Left ventricle myocardium inferior (tissue), 1 donor: ENCODE data around the gene C3orf80. TPM values are rescaled to one million over a fixed set of nuclear protein-coding genes. Genes with fewer than 3 reads are reported as not detected.

ENCODE experiments used
- DNase-seq: peaks from one replicate; pipeline ENCODE4 v3.0.0-alpha.2; 2020
- H3K27ac ChIP-seq: fragments of 200-600 bp; replicated peaks from 2 replicates; pipeline ENCODE4 v1.8.0; 2021
- H3K27me3 ChIP-seq: fragments of 200-600 bp; 2 replicates; pipeline ENCODE4 v1.8.0; 2021; ENCODE audit warnings: low read depth
- H3K36me3 ChIP-seq: fragments of 200-600 bp; 2 replicates; pipeline ENCODE4 v1.8.0; 2021
- H3K4me1 ChIP-seq: fragments of 200-600 bp; 2 replicates; pipeline ENCODE4 v1.8.0; 2021
- H3K4me3 ChIP-seq: fragments of 200-600 bp; 2 replicates; pipeline ENCODE4 v1.8.0; 2021; ENCODE audit warnings: mild to moderate bottlenecking, moderate library complexity
- H3K9me3 ChIP-seq: fragments of 200-600 bp; replicated peaks from 2 replicates; pipeline ENCODE4 v1.8.0; 2021
- intact Hi-C: fragments of 100-400 bp; cut with micrococcal nuclease; formaldehyde crosslinking; loops from one replicate; pipeline ENCODE4 v1.11.0; 2022
- total RNA-seq: library from RNA; stranded (reverse); fragmentation: NEBNext Ultra II Directional; extraction: Animal tissue kit (Norgen Biotek cat#: 25700); gene quantifications from one replicate; pipeline ENCODE4 v1.2.1, GENCODE V29; 2021
- TF ChIP-seq, protein P1 (sequence below): fragments of 200-600 bp; IDR thresholded peaks from 2 replicates; pipeline ENCODE4 v1.8.0; 2021; ENCODE audit warnings: antibody characterized with exemption, mild to moderate bottlenecking, borderline replicate concordance
- donor health status: DM: no; HTN: yes; CAD: no; lungs with severe emphysema.

Gene C3orf80
- total RNA-seq, 1 donor from 2014 or later = 0.14 TPM

DNA sequence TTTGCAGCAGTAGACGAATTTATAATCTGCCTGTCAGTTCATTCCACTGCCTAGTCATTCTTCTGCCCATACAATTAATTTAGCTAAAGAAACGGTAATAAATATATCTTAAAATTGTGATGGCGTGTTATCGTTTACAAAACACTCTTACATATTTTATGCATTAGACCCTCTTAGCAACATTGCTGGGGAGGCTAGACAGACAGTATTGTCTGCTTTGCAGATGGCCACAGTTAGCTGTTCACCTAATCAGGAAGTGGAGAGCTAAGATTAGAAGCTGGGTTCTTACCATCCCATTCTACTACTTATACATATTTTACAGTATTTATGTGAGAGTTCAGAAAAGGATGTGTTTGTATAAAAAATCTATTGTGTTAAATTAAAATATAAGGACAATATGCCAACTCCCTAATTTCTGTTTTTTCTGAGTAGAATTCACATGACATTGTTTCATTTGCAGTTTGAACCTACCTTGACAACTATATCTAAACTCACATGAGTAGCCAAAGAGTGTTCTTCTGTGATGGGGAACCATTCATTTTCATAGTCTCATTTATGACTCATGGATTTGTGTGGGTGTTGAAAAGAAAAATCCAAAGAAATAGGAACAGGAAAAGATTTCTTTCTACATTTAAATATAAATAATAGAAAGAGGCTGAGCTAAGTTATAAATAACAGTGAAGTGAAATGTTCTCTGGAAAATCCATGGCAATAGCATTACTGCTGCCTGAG lies 41.7 kb upstream of the C3orf80 start:
- Histone ChIP-seq H3K4me3 (no peak overlapping the region), H3K9me3 (peaks cover 5% of the 10 kb centered on the region), H3K27ac (no peak overlapping the region), H3K4me1 (no peaks in the 10 kb centered on the region), H3K27me3 (no peaks in the 10 kb centered on the region), H3K36me3 (no peaks in the 10 kb centered on the region)
- intact Hi-C loops = no loop called here
- TF ChIP-seq, protein P1, sequence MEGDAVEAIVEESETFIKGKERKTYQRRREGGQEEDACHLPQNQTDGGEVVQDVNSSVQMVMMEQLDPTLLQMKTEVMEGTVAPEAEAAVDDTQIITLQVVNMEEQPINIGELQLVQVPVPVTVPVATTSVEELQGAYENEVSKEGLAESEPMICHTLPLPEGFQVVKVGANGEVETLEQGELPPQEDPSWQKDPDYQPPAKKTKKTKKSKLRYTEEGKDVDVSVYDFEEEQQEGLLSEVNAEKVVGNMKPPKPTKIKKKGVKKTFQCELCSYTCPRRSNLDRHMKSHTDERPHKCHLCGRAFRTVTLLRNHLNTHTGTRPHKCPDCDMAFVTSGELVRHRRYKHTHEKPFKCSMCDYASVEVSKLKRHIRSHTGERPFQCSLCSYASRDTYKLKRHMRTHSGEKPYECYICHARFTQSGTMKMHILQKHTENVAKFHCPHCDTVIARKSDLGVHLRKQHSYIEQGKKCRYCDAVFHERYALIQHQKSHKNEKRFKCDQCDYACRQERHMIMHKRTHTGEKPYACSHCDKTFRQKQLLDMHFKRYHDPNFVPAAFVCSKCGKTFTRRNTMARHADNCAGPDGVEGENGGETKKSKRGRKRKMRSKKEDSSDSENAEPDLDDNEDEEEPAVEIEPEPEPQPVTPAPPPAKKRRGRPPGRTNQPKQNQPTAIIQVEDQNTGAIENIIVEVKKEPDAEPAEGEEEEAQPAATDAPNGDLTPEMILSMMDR = no peak
- no peak for DNase-seq

DNA sequence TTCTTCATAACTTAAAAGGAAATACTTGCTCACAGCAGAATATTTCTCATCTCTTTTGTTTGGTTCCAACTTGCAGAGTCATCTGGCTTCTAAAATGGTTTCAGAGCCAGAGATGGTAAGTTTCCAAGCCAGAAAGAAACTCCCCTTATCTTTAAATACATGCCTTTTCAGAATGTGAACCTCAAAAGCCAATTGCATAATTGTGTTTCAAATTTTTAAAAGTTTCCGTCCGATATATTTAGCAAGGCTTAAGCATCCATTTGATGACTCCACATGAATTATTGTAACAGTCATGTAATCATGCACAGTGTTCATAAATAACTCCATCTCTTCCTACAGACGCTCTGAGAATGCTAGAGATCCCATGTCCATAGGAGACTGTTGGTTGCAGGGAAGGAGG lies 40.6 kb upstream of the C3orf80 start:
- no peaks in the 10 kb centered on the region for H3K27me3 ChIP-seq
- no peak overlapping the region for H3K27ac ChIP-seq
- no peak for DNase-seq
- intact Hi-C loops = no loop called here
- no peaks in the 10 kb centered on the region for H3K36me3 ChIP-seq
- TF ChIP-seq, protein P1 = no peak
- no peaks in the 10 kb centered on the region for H3K4me1 ChIP-seq
- H3K9me3 ChIP-seq = peaks cover 5% of the 10 kb centered on the region
- H3K4me3 ChIP-seq = no peak overlapping the region

DNA sequence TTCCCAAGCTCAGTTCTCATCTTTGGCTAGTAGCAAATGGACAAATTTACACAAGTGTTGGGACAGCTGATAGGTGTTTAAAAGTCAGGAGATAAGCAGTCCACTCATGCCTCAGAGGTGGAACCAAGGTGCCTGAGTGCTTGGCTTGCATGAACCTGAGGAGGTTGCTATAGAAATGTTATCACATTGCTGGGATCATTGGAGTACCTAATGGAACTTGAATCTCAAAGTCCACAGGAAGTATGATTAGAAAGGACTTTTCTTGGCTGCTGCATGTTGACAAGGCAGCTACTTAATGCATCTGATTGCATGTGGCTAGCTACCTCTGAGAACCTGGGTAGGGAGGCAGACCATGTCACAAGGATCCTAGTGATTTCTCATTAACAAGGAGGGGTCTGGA lies 39.5 kb upstream of the C3orf80 start:
- H3K27me3 ChIP-seq = no peaks in the 10 kb centered on the region
- TF ChIP-seq, protein P1 = no peak
- H3K4me1 ChIP-seq = no peaks in the 10 kb centered on the region
- intact Hi-C loops = no loop called here
- H3K9me3 ChIP-seq = peaks cover 5% of the 10 kb centered on the region
- no peaks in the 10 kb centered on the region for H3K36me3 ChIP-seq
- H3K4me3 ChIP-seq = no peak overlapping the region
- no peak overlapping the region for H3K27ac ChIP-seq
- DNase-seq = no peak

DNA sequence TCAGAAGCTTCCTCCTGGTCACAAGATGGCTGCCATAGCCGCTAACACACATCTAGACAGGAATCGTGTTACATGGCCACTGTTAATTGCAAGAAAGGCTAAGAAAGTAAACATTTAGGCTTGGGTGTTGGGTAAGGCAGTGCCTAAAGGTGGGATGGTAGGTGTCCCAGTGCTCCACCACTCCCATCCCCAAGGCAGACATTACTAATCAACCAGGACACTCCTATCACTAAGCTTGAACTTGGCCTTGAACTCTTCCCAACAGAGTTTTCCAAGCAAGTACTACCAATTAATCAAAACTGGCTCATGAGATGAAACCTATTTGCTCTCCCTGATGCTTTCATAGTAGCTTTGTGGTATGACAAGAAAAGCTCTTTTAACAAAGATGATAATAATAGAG lies 37.9 kb upstream of the C3orf80 start:
- intact Hi-C loops = no loop called here
- no peak for DNase-seq
- Histone ChIP-seq H3K4me3 (no peak overlapping the region), H3K36me3 (no peaks in the 10 kb centered on the region), H3K4me1 (no peaks in the 10 kb centered on the region), H3K27me3 (no peaks in the 10 kb centered on the region), H3K27ac (no peak overlapping the region), H3K9me3 (peaks cover 5% of the 10 kb centered on the region)
- TF ChIP-seq, protein P1 = no peak

DNA sequence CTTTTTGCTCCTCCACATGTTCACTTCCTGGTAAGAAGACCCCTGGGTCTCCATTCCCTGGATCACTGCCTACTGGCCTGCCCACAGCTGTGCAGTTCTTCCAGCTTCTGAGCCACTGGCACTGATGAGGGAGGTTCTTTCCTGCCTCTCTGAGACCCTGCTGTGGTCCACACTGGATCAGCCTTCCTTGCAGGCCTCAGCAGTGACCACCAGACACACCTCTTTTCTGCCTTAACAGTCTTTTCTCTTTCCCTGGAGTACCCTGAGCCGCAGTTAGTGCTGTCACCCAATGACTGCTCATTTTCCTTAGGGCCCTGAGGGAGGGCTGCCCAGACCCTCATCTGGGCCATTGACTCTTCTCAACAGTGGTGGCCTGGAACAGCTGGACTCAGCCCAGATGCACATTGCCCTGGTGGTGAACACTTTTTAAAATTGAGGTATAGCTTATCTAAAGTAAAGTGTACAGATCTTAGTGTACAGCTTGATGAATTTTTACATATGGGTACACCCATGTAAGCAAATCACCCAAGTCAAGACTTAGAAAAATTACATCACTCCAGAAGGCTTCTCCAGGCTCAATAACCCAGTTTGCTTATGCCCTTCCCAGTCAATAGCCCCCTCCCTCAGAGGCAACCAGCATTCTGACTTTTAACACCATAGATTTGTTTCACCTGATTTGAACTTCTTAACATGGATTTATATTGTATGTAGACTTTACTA lies 32.8 kb upstream of the C3orf80 start:
- H3K27ac ChIP-seq = no peak overlapping the region
- H3K27me3 ChIP-seq = peaks cover 9% of the 10 kb centered on the region
- DNase-seq = no peak
- no peaks in the 10 kb centered on the region for H3K9me3 ChIP-seq
- TF ChIP-seq, protein P1 = no peak
- H3K4me3 ChIP-seq = no peak overlapping the region
- no peaks in the 10 kb centered on the region for H3K4me1 ChIP-seq
- no peaks in the 10 kb centered on the region for H3K36me3 ChIP-seq
- intact Hi-C loops = no loop called here
